Chondrocyte (in vitro differentiated cells): Measurements from ENCODE around the gene GNAL. TPM values are rescaled to one million over a fixed set of nuclear protein-coding genes. Genes with fewer than 3 reads are reported as not detected.

Source experiments
- DNase-seq: peaks from one replicate; pipeline ENCODE4 v3.0.0; 2021; ENCODE audit warnings: mixed read lengths, low spot score
- H3K27ac Mint-ChIP-seq: one replicate; pipeline ENCODE4 v1.8.0; 2021; ENCODE audit warnings: mild to moderate bottlenecking, moderate library complexity, mixed read lengths; ENCODE audit not compliant: unreplicated experiment
- H3K27me3 Mint-ChIP-seq: 2 replicates; pipeline ENCODE4 v1.8.0; 2021; ENCODE audit warnings: low read depth, mixed read lengths
- H3K36me3 Mint-ChIP-seq: 2 replicates; pipeline ENCODE4 v1.8.0; 2021; ENCODE audit warnings: low read depth, mixed read lengths
- H3K4me1 Mint-ChIP-seq: 2 replicates; pipeline ENCODE4 v1.8.0; 2021; ENCODE audit warnings: low read depth, mild to moderate bottlenecking, mixed read lengths
- H3K4me3 Mint-ChIP-seq: one replicate; pipeline ENCODE4 v1.8.0; 2021; ENCODE audit warnings: mild to moderate bottlenecking, moderate library complexity, mixed read lengths; ENCODE audit not compliant: unreplicated experiment
- H3K9me3 Mint-ChIP-seq: 2 replicates; pipeline ENCODE4 v1.8.0; 2021; ENCODE audit warnings: low read depth, mixed read lengths
- total RNA-seq: library from RNA; stranded (reverse); gene quantifications from 3 replicates; pipeline ENCODE4 v1.2.1, GENCODE V29; 2021
- TF ChIP-seq, protein P1 (sequence below): fragments of 200-600 bp; sonication (generic); IDR thresholded peaks from 2 replicates; pipeline ENCODE4 v1.5.0; 2021; ENCODE audit warnings: antibody characterized with exemption, mild to moderate bottlenecking, moderate library complexity

Gene GNAL
- total RNA-seq, 1 donor from 2014 or later: 5.9 TPM

- Mint-ChIP-seq H3K36me3 (peaks cover under 1% of the 10 kb centered on the region), H3K4me1 (no peaks in the 10 kb centered on the region), H3K27ac (no peak overlapping the region), H3K4me3 (no peak overlapping the region), H3K27me3 (peaks cover 36% of the 10 kb centered on the region), H3K9me3 (no peaks in the 10 kb centered on the region)
- TF ChIP-seq, protein P1, sequence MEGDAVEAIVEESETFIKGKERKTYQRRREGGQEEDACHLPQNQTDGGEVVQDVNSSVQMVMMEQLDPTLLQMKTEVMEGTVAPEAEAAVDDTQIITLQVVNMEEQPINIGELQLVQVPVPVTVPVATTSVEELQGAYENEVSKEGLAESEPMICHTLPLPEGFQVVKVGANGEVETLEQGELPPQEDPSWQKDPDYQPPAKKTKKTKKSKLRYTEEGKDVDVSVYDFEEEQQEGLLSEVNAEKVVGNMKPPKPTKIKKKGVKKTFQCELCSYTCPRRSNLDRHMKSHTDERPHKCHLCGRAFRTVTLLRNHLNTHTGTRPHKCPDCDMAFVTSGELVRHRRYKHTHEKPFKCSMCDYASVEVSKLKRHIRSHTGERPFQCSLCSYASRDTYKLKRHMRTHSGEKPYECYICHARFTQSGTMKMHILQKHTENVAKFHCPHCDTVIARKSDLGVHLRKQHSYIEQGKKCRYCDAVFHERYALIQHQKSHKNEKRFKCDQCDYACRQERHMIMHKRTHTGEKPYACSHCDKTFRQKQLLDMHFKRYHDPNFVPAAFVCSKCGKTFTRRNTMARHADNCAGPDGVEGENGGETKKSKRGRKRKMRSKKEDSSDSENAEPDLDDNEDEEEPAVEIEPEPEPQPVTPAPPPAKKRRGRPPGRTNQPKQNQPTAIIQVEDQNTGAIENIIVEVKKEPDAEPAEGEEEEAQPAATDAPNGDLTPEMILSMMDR: no peak
- DNase-seq: no peak
Measured at GRCh38 chr18:11672846-11673454, 16.1 kb upstream of the GNAL start.

- H3K9me3 Mint-ChIP-seq: no peaks in the 10 kb centered on the region
- peaks cover 2% of the 10 kb centered on the region for H3K36me3 Mint-ChIP-seq
- H3K4me3 Mint-ChIP-seq: no peak overlapping the region
- DNase-seq: no peak
- no peak overlapping the region for H3K27ac Mint-ChIP-seq
- H3K4me1 Mint-ChIP-seq: no peaks in the 10 kb centered on the region
- H3K27me3 Mint-ChIP-seq: peaks cover 37% of the 10 kb centered on the region
- TF ChIP-seq, protein P1: no peak
Measured at GRCh38 chr18:11673560-11673959, 15.5 kb upstream of the GNAL start.

GRCh38 chr18:11674119-11674518 lies 14.9 kb upstream of the GNAL start:
- TF ChIP-seq, protein P1: no peak
- no peak overlapping the region for H3K4me3 Mint-ChIP-seq
- no peaks in the 10 kb centered on the region for H3K9me3 Mint-ChIP-seq
- peaks cover 40% of the 10 kb centered on the region for H3K27me3 Mint-ChIP-seq
- peaks cover 2% of the 10 kb centered on the region for H3K36me3 Mint-ChIP-seq
- DNase-seq: no peak
- H3K4me1 Mint-ChIP-seq: no peaks in the 10 kb centered on the region
- no peak overlapping the region for H3K27ac Mint-ChIP-seq

- H3K9me3 Mint-ChIP-seq: no peaks in the 10 kb centered on the region
- no peaks in the 10 kb centered on the region for H3K4me1 Mint-ChIP-seq
- peaks cover 48% of the 10 kb centered on the region for H3K27me3 Mint-ChIP-seq
- H3K27ac Mint-ChIP-seq: no peak overlapping the region
- H3K4me3 Mint-ChIP-seq: no peak overlapping the region
- no peak for DNase-seq
- H3K36me3 Mint-ChIP-seq: peaks cover 2% of the 10 kb centered on the region
- TF ChIP-seq, protein P1: no peak
Measured at GRCh38 chr18:11676386-11676785, 12.7 kb upstream of the GNAL start.

GRCh38 chr18:11676867-11677266 lies 12.2 kb upstream of the GNAL start:
- TF ChIP-seq, protein P1: no peak
- no peak for DNase-seq
- H3K4me1 Mint-ChIP-seq: no peaks in the 10 kb centered on the region
- H3K4me3 Mint-ChIP-seq: no peak overlapping the region
- no peaks in the 10 kb centered on the region for H3K9me3 Mint-ChIP-seq
- no peak overlapping the region for H3K27ac Mint-ChIP-seq
- H3K27me3 Mint-ChIP-seq: peaks cover 49% of the 10 kb centered on the region
- H3K36me3 Mint-ChIP-seq: peaks cover 2% of the 10 kb centered on the region
